ENCODE data around the gene HM13. TPM values are rescaled to one million over a fixed set of nuclear protein-coding genes. Genes with fewer than 3 reads are reported as not detected.
A peak's percentile ranks its signal among the peaks of the same experiment; 100 is the strongest.
"Not testable (repeated sequence)": the region's sequence is repeated elsewhere in the genome, so short reads cannot be mapped to it uniquely, and the experiment has no call there.

HM13 gene
- total and polyA plus RNA-seq, 12 donors, result 27.5 to 102 (median 34.9) TPM

DNA sequence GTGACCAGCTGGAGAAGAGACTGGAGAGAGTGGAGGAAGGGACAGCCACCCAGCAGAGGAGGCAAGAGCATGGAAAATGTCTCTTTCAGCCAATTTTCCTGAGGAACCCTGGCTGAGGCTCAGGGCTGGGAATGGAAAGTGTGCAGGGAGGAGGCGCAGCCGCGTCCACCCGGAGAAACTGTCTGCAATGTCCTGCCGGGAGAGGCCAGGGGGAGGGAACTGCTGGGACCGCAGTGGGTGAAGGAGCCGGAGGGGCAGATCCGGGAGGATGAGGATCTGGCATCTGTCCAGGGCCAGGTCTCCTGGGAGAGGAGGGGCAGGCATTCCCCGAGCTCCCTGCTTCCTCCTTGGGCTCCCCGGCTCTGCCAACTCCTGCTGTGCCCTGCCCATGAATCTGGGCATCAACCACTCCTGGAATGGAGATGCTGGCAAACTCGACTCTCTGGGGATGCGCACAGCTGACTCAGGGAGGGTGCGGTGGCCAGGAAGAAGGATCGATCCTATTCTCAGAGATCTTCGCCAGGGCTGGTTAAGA, 17.4 kb upstream of the HM13 start:
- intact Hi-C loops (cut with DNase I), result no loop called here
- Histone ChIP-seq H3K27ac (peak overlapping the region; percentile 56 to 85 (median 75)), H3K36me3 (no peaks in the 10 kb centered on the region), H3K4me3 (peak overlapping the region in 2 of 10 donors; percentile 7 to 19), H3K27me3 (peaks cover 0 to 14% (median 7%) of the 10 kb centered on the region in 7 donors), H3K4me1 (peaks cover 0 to 36% (median 19%) of the 10 kb centered on the region in 9 donors), H3K9me3 (no peaks in the 10 kb centered on the region)
- WGBS, 2 donors, result 24 to 26% methylated on average over 15 of the region's 15 CpGs
- no peak for TF ChIP-seq CTCF (IDR thresholded peaks at IDR 0.05)
- peak; percentile 87 to 94 (median 92) for ATAC-seq
- DNase-seq, result peak; percentile 84 to 89

GRCh38 chr20:31497838-31498540, 16.3 kb upstream of the HM13 start:
- no peak for TF ChIP-seq CTCF (IDR thresholded peaks at IDR 0.05)
- ATAC-seq (peak; percentile 8 to 74 (median 26)), DNase-seq (peak; percentile 69 to 73)
- Histone ChIP-seq H3K4me1 (peaks cover 0 to 36% (median 21%) of the 10 kb centered on the region in 9 donors), H3K36me3 (no peaks in the 10 kb centered on the region), H3K27ac (peak overlapping the region in 9 of 10 donors; percentile 40 to 85 (median 75)), H3K27me3 (peaks cover 0 to 14% (median 7%) of the 10 kb centered on the region in 7 donors), H3K4me3 (no peak overlapping the region), H3K9me3 (no peaks in the 10 kb centered on the region)
- intact Hi-C loops (cut with DNase I), result loop anchor here in 1 of 10 donors (2.0 kb wide), 1 partner anchor 13 kb away; no protein-coding TSS in a partner anchor
- WGBS, 2 donors, result 23 to 25% methylated on average over 6 of the region's 6 CpGs

- no peak for DNase-seq
- no peak overlapping the region for H3K4me3 ChIP-seq
- 53 to 64% methylated on average over 1 of the region's 1 CpG for WGBS, 2 donors
- H3K27me3 ChIP-seq, result peaks cover 0 to 17% (median 5%) of the 10 kb centered on the region in 7 donors
- TF ChIP-seq CTCF (IDR thresholded peaks at IDR 0.05), result no peak
- intact Hi-C loops (cut with DNase I), result loop anchor here in 3 of 10 donors (5.0 to 10.0 kb wide), 2 partner anchors 38 to 1966 kb away; no protein-coding TSS in a partner anchor
- H3K4me1 ChIP-seq, result peaks cover 3 to 33% (median 25%) of the 10 kb centered on the region in 9 donors
- no peak for ATAC-seq
- H3K27ac ChIP-seq, result no peak overlapping the region
- no peaks in the 10 kb centered on the region for H3K36me3 ChIP-seq
- no peaks in the 10 kb centered on the region for H3K9me3 ChIP-seq
Measured at GRCh38 chr20:31500527-31500926, 13.7 kb upstream of the HM13 start.

GRCh38 chr20:31502884-31503673, 11.2 kb upstream of the HM13 start:
- H3K36me3 ChIP-seq, H3K27me3 ChIP-seq, H3K9me3 ChIP-seq, H3K4me3 ChIP-seq, H3K27ac ChIP-seq, H3K4me1 ChIP-seq: not testable (repeated sequence)
- DNase-seq (peak; percentile 88 to 89), ATAC-seq (peak; percentile 95 to 97 (median 96))
- WGBS, 2 donors, result 30 to 31% methylated on average over 20 of the region's 20 CpGs
- intact Hi-C loops (cut with DNase I), result loop anchor here (1.0 to 10.0 kb wide), 6 partner anchors 38 to 1968 kb away; no protein-coding TSS in a partner anchor
- TF ChIP-seq CTCF (IDR thresholded peaks at IDR 0.05), result peak; percentile 94 to 98 (median 97)
